Measurements from ENCODE around the gene ELL. TPM values are rescaled to one million over a fixed set of nuclear protein-coding genes. Genes with fewer than 3 reads are reported as not detected.

The ELL gene
- total and polyA plus RNA-seq, 9 of the 15 experiments (the other 6 are each of a cell fraction or from before 2014, with no cell fraction given), result 0.24 to 22.5 (median 4.1) TPM

- TF ChIP-seq FOXO4 (CRISPR knock-in tag; IDR thresholded peaks at IDR 0.05), result no peak
- TF ChIP-seq SPI1 (IDR thresholded peaks at IDR 0.05; ENCODE audit: borderline replicate concordance, low read depth, low read length), result no peak
- no peak for TF ChIP-seq HMGXB4 (CRISPR knock-in tag; IDR thresholded peaks at IDR 0.05)
- TF ChIP-seq ATF2 (CRISPR knock-in tag; IDR thresholded peaks at IDR 0.05), result no peak
- no peak for TF ChIP-seq SAFB (IDR thresholded peaks at IDR 0.05; ENCODE audit: borderline replicate concordance, low read depth, low read length)
- no peak for TF ChIP-seq TFAM (CRISPR knock-in tag; conservative IDR thresholded peaks at IDR 0.05)
- no peak for TF ChIP-seq CGGBP1 (CRISPR knock-in tag; IDR thresholded peaks at IDR 0.05)
- TF ChIP-seq YBX1 (IDR thresholded peaks at IDR 0.05), result no peak
- no peak for TF ChIP-seq HOMEZ (CRISPR knock-in tag; IDR thresholded peaks at IDR 0.05)
- TF ChIP-seq GMEB1 (CRISPR knock-in tag; IDR thresholded peaks at IDR 0.05), result no peak
- TF ChIP-seq ZNF395 (CRISPR knock-in tag; IDR thresholded peaks at IDR 0.05), result peak; percentile 85; the same call in 1 of the 2 replicates
- TF ChIP-seq SMARCA5 (IDR thresholded peaks at IDR 0.05), result no peak
- TF ChIP-seq MAX (CRISPR knock-in tag; IDR thresholded peaks at IDR 0.05), result peak; percentile 60
- TF ChIP-seq GATA2 (CRISPR knock-in tag; IDR thresholded peaks at IDR 0.05), result no peak
- no peak for TF ChIP-seq LEF1 (IDR thresholded peaks at IDR 0.05)
- TF ChIP-seq NR4A1 (CRISPR knock-in tag; IDR thresholded peaks at IDR 0.05), result no peak
- no peak for TF ChIP-seq NR4A1 (tag; IDR thresholded peaks at IDR 0.05)
- no peak for TF ChIP-seq GTF2F1 (IDR thresholded peaks at IDR 0.05; ENCODE audit: low read depth, low read length)
- TF ChIP-seq MIER1 (IDR thresholded peaks at IDR 0.05; ENCODE audit: low read depth), result no peak
These were observed 107.2 kb downstream of the ELL start (continued) for GRCh38 chr19:18414504-18415177.
